Measurements from ENCODE around the gene ITGB1. TPM values are rescaled to one million over a fixed set of nuclear protein-coding genes. Genes with fewer than 3 reads are reported as not detected.

The ITGB1 gene
- total RNA-seq, 1 experiment from 2014 or later, result 282 TPM

DNA sequence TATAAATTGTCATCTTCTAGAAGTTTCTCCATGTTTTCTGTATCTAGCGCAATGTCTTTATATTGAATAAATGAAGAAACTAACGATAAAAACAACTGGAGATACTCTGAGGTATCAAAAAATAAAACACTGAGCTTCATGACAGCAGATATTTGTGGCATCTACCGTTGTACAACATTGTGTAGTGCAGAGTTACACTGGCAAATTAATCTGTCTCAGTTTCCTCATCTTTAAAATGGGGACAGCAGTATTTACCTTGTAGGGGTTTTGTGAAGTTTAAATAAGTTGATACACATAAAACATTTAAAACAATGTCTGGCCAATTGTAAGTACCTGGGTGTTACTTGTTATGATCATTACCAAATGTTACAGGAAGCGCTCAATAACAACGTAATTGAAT, 10.4 kb downstream of the ITGB1 start:
- no peak for TF ChIP-seq EZH2 (IDR thresholded peaks at IDR 0.05; ENCODE audit: borderline replicate concordance, low read depth, low read length, poor library complexity, severe bottlenecking)
- no peak for TF ChIP-seq CTCF (conservative IDR thresholded peaks at IDR 0.05; ENCODE audit: low read depth, low read length)
- no peak for DNase-seq (ENCODE audit: low spot score)
- ChIA-PET CTCF (no interaction called here), POLR2A (ENCODE audit: low non-redundant PET) (no interaction called here)
- H3K27me3 ChIP-seq (replicated peaks; ENCODE audit: insufficient read depth, low read depth, low read length, poor library complexity), result no peaks in the 10 kb centered on the region
- H3K36me3 ChIP-seq (ENCODE audit: insufficient read depth, low read length, poor library complexity, severe bottlenecking), result no peaks in the 10 kb centered on the region
- no peak overlapping the region for H3K4me3 ChIP-seq (ENCODE audit: low read depth, low read length, poor library complexity, severe bottlenecking)
- no peaks in the 10 kb centered on the region for H3K9me3 ChIP-seq (ENCODE audit: low read depth, low read length, poor library complexity, severe bottlenecking)
- intact Hi-C loops (cut with micrococcal nuclease; ENCODE audit: unreplicated experiment), result no loop called here
- H3K27ac ChIP-seq (ENCODE audit: low read depth, low read length, poor library complexity, severe bottlenecking), result no peak overlapping the region
- no TSS peak for BruUV-seq (replicated peaks)
- peaks cover 29% of the 10 kb centered on the region for H3K4me1 ChIP-seq (ENCODE audit: insufficient read depth, low read length, poor library complexity, severe bottlenecking)

DNA sequence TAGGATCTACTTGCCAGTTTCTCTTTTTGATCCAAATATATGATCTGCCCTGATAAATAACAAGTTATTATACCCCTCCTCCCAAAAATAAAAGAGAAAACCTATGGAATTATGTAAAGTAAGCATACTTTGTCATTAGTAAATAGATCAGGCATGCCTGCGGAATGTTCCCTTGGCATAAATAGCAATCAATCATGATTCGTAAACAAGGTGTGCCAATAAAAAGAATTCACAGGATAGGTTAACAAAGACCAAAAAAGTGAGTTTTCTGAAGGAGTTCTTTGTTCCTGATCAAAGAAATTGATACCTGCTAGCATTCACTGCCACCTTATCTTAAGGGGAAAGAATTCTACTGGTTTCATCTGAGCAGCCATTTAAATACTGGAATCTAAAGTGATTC, 11.9 kb downstream of the ITGB1 start:
- POLR2A ChIA-PET (ENCODE audit: low non-redundant PET), result no interaction called here

DNA sequence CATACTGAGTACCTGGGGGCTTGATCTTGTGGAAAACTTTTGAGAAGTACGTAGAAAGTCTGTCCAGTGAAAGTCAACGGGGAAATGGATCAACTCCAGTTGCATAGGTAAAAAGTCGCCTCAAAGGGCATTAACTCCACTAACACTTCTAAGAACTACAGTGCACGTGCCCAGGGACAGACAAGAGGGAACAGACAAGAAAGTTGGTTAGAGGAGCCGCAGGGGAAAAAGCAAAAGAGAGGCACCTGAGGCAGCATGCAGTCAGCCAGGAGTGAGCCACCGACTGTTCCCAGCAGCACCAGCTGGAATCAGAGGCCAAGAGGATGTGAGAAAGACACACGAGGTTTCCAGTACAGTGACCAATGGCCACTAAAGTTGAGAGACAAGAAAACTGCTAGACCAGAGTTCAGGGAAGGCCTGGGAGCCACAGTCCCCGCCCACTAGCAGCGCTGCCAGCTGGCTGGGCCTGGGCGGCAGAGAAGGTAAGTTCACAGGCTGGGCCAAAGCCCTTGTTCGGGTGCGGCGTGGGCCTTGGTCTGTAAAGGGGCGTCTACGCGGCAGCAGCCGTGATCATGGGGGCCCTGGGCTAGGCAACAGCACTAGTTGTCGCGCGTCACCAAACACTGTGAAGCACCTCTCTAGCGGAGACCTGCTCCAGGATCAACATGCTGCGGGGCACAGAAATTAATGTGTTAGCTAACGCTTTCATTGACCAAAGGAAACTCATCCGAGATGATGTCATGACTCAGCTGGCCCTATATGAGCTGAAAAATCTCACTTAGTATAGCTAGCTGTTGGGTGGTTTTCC, 14.0 kb downstream of the ITGB1 start:
- no peaks in the 10 kb centered on the region for H3K27me3 ChIP-seq (replicated peaks; ENCODE audit: insufficient read depth, low read depth, low read length, poor library complexity)
- no peak overlapping the region for H3K4me3 ChIP-seq (ENCODE audit: low read depth, low read length, poor library complexity, severe bottlenecking)
- H3K27ac ChIP-seq (ENCODE audit: low read depth, low read length, poor library complexity, severe bottlenecking), result peak overlapping the region; percentile 32
- TF ChIP-seq EZH2 (IDR thresholded peaks at IDR 0.05; ENCODE audit: borderline replicate concordance, low read depth, low read length, poor library complexity, severe bottlenecking), result no peak
- TF ChIP-seq CTCF (conservative IDR thresholded peaks at IDR 0.05; ENCODE audit: low read depth, low read length), result no peak
- intact Hi-C loops (cut with micrococcal nuclease; ENCODE audit: unreplicated experiment), result no loop called here
- H3K36me3 ChIP-seq (ENCODE audit: insufficient read depth, low read length, poor library complexity, severe bottlenecking), result no peaks in the 10 kb centered on the region
- peaks cover 6% of the 10 kb centered on the region for H3K4me1 ChIP-seq (ENCODE audit: insufficient read depth, low read length, poor library complexity, severe bottlenecking)
- ChIA-PET CTCF (no interaction called here), POLR2A (ENCODE audit: low non-redundant PET) (interaction anchor here (0.6 kb wide), 1 partner anchor 10 kb away, joined by 3 read pairs; no protein-coding TSS in a partner anchor)
- DNase-seq (ENCODE audit: low spot score), result no peak
- no TSS peak for BruUV-seq (replicated peaks)
- no peaks in the 10 kb centered on the region for H3K9me3 ChIP-seq (ENCODE audit: low read depth, low read length, poor library complexity, severe bottlenecking)

More for the DNA sequence above, 11.9 kb downstream of the ITGB1 start:
- H3K4me3 ChIP-seq (ENCODE audit: low read depth, low read length, poor library complexity, severe bottlenecking), result no peak overlapping the region
- no peak overlapping the region for H3K27ac ChIP-seq (ENCODE audit: low read depth, low read length, poor library complexity, severe bottlenecking)
- CTCF ChIA-PET, result no interaction called here
- DNase-seq (ENCODE audit: low spot score), result no peak
- TF ChIP-seq EZH2 (IDR thresholded peaks at IDR 0.05; ENCODE audit: borderline replicate concordance, low read depth, low read length, poor library complexity, severe bottlenecking), result no peak
- TF ChIP-seq CTCF (conservative IDR thresholded peaks at IDR 0.05; ENCODE audit: low read depth, low read length), result no peak
- no peaks in the 10 kb centered on the region for H3K27me3 ChIP-seq (replicated peaks; ENCODE audit: insufficient read depth, low read depth, low read length, poor library complexity)
- no peaks in the 10 kb centered on the region for H3K36me3 ChIP-seq (ENCODE audit: insufficient read depth, low read length, poor library complexity, severe bottlenecking)
- intact Hi-C loops (cut with micrococcal nuclease; ENCODE audit: unreplicated experiment), result no loop called here
- no peaks in the 10 kb centered on the region for H3K9me3 ChIP-seq (ENCODE audit: low read depth, low read length, poor library complexity, severe bottlenecking)
- peaks cover 19% of the 10 kb centered on the region for H3K4me1 ChIP-seq (ENCODE audit: insufficient read depth, low read length, poor library complexity, severe bottlenecking)
- no TSS peak for BruUV-seq (replicated peaks)

Measured in A673 (cell line).